ENCODE results near the gene PTTG1IP. TPM values are rescaled to one million over a fixed set of nuclear protein-coding genes. Genes with fewer than 3 reads are reported as not detected.
"Not testable (repeated sequence)": the region's sequence is repeated elsewhere in the genome, so short reads cannot be mapped to it uniquely, and the experiment has no call there.

Gene PTTG1IP
- total RNA-seq, 1 donor from 2014 or later: 172 TPM

DNA sequence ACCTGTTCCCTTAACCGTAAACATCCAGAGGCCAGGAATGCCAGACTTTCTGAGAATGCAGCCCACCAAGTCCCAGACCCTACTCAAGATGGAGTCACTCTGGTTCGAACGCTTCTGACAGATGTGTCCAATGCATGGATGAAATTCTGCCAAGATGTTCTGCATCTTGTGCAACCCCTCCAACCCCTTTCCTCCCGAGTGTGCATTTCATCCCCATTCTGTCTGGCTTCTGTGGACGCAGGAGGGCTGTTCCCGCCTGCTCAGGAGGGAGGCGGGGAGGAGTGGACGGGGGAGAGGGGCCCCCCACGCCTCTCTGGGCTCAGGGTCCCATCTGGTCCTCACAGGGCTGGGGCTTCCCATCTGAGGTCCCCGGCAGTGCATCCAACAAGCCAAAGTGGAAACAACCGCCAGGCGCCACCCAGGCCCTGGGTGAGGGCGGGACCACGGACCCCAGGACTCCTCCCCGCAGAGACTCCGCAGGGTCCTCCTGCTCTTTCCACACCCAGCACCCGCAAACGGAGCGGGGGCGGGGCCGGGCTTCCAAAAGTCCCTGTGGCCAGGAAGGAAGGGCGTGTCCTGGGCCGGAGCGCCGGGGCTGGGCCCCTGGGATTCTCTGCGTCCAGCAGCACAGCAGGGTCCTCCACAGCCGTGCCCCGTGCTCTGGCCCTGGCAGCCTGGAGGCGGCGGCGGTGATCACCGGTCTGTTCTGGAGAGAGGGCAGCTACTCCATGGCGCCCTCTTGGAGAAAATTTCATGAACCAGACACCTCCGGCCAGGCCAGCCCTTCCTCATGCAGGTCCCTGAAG lies 27.9 kb downstream of the PTTG1IP start:
- DNase-seq: peak; percentile 59

DNA sequence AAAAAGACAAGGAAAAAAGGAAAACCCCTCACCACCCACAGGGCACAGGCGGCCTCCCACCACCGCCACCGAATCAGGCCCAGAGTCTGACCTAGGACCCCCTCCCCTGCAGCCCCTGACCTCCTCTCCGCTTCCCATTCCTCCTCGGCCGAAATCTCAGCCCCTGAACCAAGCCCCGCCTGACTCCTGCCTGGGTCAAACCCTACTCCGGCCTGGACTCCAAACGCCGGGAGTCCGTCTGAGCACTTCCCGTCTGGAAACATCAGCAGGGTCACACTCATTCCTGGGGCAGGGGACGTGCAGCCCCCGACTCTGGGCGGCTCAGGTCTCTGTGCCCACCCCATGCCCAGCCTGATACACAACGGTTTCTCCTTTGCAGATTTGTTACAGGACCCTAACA lies 29.2 kb downstream of the PTTG1IP start:
- DNase-seq: no peak

DNA sequence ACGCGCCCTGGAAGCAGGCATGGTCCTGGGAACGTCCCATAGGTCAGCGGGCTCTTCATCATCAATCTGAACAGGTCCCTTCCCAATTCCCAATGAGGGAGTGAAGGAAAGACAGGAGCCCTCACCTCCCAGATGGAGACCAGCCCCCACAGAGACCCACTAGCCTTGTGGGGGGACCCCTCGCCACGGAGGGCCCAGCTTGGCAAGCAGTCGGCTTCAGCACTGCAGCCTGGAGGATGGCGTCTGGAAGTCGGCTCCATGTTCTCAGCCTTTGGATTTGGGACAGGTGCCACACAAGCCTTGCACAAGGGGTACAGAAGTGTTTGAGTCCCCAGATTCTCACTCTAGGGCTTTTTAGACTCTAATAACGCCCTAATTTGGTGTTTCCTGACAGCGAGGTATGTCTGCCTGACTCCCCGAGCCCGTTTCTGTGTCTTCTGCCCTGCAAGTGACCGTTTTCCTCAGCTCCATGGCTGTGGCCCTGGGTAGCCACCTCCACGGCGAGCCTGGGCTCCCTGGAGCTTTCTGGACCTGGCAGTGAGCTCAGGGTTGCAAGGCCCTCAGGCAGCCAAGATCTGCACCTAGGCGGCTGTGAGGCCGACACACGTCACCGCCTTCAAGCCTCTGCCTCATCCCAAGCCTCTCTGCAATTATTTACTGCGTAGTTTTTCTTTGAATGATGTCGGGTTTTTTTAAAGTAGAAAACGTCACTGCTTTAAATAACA lies 30.6 kb downstream of the PTTG1IP start:
- DNase-seq: no peak

DNA sequence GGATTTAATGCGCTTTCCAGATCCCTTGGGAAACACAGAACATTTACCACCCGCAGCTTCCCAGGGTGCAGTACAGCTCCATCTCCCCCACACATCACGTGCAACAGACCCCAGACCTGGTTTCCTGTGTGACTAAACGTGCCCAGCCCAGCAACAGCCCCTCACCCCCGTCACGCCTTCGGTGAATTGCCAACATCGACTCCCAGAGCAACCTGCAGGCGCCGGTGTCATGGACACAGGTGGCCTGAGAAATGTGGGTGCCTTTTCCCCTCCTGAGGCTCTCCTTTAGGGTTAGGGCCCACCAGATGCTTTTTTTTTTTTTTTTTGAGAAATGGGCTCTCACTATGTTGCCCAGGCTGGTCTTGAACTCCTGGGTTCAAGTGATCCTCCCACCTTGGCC lies 31.4 kb downstream of the PTTG1IP start:
- DNase-seq: no peak

DNA sequence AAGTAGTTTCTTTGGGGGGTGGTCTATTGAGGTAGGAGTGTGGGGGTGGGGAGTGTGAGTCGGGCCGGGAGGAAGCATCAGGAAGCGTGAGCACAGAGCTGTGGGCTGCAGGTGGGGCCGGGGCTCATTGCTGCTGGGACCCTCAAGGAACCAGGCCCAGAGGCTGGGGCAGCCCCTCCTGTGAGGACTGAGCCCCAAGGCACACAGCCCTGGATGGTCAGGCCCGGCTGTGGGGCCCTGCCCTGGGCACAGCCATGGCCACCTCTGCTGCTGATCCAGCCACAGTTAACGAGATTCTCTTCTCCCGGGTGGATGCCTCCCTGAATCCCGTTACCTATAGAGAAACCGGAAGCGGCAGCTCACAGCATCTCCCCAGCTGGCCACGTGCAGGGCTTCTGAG lies 32.7 kb downstream of the PTTG1IP start:
- no peak for DNase-seq

DNA sequence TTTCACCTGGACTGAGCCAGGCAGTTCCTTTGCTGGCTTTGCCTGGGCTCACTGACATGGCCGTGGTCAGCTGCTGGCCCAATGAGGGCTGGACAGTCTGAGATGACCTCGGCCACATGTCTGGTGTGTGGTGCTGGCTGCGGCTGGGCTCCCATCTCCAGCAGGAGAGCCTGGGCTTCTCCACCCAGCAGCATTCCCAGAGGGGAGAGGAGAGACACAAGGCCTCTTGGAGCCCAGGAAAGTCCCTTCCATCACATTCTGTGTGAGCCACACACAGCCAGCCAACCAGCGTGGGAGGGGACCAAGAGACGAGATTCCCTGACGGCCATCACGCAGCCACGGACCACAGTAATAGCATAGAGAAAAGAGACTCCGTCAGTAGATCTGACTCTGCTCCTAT lies 34.5 kb downstream of the PTTG1IP start:
- DNase-seq: no peak

DNA sequence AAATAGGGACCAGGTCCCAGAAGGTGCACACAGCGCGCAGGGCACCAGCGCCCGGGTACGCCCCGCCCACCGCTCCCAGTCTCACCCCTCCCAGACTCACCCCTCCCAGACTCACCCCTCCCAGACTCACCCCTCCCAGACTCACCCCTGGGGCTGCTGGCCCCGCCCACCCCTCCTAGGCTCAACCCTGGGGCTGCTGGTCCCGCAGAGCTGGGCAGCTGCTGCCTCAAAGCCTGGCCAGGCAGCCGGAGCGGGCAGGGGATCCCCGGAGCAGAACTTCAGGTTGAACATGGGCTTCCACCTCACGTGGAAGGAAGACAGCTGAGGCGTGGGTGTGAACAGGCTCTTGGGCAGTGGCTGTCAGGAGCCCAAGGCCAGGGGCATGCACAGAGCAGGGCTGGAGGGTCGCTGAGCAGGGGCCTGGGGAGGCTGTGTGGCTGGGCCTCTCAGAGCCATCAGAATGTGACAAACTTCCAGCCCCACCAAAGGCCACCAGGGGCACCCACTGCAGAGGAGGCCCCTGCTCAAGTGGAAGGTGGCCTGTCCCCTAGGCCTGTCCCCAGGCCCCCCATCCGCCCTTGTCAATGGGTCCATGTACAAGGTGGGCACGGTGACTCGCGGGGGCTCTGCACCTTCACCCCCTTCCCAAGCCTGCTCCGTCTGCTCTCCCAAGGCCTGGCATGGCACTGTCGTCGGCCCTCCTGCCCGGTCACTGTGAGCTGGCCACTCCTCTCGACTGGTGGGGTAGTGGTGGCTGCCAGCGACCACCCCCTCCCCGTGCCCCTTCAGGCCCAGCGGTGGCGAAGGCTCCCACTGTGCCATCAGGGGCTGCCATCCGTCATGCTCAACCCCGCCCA lies 35.2 kb downstream of the PTTG1IP start:
- DNase-seq: peak; percentile 59

DNA sequence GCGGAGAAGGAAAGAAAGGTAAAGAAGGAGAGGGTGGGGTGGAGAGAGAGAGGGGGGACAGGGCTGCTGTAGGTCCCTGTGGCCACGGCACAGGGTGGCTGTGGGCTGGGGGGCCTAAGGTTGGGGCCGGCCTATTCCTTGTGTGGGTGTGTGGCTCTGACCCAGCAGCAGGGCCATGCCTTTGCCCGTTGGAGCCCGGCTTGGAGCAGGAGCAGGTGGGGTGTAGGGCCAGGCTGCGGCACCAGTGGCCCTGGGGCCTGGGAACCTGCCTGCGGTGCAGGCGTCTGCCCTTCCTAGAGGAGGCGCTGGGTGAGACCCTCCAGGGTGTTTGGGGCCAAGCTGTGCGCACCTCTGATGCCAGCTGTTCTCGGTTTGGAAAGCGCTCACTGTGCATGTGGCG lies 36.0 kb downstream of the PTTG1IP start:
- no peak for DNase-seq

DNA sequence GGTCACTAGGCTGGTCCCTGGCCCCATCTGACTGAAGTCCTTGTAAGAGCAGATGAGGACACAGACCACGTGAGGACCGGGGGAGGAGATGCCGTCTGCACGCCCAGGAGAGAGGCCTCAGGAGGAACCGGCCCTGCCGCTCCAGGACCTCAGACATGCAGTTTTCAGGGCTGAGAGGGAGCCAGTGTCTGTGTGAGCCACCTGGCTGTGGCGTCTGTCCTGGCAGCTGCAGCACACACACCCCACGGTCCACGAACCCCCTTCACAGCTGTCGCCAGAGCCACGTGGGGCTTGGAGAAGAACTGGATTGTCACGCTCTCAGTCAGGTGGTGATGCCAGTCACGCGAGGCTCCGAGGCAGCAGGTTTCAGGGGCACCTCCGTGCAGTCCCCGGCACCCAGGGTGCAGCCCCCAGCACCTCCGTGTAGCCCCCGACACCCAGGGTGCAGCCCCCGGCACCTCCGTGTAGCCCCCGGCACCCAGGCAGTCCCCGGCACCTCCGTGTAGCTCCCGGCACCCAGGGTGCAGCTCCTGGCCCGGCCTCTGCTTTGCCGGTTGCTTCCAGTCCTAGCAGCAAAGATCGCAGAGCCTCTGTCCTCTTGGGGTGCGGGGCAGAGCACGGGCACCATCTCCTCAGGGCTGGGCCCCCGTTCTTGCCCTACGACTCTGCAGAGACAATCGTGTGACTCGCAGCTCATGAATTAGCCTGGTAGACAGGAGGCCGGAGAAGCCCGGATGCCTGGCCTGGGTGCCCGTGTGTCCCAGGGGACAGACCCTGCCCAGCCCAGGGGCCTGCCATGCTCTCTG lies 36.6 kb downstream of the PTTG1IP start:
- peak; percentile 79 for DNase-seq

DNA sequence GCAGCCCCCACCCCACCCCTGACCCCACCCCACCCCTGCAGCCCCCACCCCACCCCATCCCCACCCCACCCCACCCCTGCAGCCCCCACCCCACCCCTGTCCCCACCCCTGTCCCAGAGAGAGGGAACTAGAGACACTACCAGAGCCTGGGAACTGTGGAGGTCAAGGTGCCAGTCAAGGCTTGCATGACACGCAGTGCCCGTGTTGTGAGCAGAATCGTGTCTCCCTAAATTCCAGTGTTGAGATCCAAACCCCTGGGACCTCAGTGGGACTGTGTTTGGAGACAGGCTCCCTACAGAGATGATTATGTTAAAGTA lies 37.2 kb downstream of the PTTG1IP start:
- no peak for DNase-seq

DNA sequence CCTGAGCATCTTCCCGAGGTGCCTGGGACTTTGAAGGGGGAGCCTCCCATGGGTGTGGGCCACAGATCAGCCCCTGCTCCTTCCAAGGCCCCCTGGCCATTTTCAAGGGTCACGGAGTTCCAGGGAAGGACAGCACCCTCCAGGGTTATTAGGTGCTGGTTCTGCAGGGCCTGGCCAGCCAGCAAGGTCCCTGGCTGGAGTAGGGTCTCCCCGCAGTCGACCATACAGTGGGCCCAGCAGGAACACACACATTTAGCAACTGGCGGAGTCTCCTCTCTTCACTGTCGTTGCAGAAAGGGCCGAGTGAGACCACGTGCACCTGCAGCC lies 37.9 kb downstream of the PTTG1IP start:
- no peak for DNase-seq

DNA sequence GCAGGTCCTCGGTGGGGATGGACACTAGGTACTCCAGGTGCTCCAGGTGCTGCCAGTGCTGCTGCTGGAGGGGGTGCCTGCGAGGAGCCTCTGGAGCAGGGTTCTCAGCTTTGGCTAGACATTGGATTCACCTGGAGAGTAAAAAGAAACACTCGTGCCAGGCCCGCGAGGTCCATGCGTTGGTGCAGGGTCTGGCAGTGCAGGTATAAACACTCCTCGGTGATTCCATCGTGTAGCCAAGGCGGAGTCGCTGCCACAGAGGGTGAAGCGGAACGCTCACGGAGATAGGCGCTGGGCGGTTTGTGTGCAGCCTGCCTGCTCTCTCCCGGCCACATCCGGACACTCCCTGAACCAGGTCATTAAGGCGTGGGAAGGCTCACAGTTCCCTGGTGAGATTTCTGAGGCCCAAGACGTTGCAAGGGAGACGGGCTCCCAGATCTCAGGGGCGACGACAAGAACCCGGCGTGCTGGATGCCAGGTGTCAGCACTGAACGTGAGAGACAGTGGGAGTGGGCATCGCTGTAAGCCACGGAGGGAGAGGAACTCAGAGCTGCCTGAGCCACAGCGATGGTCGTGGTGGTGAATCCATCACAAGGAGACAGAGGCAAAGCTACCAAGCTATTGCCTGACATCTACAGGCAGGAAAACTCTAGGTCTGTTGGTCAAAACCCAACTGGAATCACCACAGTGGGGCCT lies 38.4 kb downstream of the PTTG1IP start:
- no peak for DNase-seq

DNA sequence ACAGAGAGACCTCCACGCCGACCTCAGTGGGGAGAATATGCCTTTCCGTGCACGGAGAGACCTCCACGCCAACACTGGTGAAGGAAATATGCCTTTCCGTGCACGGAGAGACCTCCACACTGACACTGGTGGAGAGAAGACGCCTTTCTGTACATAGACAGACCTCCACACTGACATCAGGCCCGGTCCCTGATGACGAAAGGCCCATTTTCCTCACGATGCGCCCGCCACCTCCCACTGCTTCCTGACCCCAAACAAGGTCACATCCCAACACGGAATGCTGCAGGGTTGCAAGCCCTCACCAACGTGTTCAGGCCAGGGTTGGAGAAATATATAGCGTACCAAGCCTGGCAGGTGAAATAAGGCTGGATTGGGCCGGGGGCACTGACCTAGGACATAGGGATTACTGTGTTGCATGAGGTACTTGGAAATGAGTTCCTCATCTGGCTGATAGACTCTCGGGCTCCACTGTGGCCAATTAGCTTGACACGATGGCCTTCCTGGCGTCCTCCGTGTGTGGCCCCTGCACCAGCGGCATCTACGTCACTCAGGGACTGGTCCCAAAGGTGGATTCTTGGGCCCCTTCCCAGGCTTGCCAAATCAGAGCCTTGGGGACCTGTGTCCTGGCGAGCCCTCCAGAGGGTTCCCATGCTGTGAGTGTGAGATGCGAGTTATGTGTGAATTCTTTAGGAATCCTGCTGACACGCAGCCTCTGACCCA lies 39.1 kb downstream of the PTTG1IP start:
- no peak for DNase-seq

DNA sequence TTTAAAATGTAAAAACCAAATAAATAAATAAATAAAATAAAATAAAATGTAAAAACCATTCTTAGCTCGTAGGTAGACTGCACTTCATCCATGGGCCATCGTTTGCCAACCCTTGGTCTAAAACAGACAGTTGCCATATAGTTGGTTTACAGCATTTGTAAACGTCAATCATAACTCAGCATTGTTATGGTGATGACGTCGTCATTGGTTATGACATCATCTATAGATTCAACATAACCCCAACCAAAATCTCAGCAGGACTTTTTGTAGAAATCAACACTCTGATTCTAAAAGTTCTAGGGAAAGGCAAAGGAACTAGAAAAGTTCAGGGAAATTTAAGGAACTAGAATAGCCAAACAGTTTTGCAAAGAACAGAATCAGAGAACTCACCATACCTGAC lies 39.8 kb downstream of the PTTG1IP start:
- DNase-seq: no peak

DNA sequence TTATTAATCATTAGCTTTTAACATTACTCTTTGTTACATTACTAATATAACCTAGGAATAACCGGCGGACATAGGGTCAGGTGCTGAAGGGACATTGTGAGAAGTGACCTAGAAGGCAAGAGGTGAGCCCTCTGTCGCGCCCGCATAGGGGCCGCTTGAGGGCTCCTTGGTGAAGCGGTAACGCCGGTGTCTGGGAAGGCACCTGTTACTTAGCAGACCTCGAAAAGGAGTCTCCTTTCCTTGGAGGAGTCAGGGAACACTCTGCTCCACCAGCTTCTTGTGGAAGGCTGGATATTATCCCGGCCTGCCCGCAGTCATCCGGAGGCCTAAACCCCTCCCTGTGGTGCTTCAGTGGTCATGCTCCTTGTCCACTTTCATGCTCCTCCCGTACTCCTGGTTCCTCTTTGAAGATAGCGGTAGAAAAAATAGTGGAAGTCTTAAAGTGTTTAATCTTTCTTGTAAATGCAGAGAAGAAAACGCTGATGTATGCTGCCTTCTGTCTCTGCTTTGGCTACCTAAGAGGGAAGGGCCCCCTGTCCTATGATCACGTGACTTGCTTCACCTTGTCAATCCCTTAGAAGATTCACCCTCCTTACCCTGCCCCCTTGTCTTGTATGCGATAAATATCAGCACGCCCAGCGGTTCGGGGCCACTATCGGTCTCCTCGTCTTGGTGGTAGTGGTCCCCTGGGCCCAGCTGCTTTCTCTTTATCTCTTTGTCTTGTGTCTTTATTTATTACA lies 40.8 kb downstream of the PTTG1IP start:
- DNase-seq: not testable (repeated sequence)

DNA sequence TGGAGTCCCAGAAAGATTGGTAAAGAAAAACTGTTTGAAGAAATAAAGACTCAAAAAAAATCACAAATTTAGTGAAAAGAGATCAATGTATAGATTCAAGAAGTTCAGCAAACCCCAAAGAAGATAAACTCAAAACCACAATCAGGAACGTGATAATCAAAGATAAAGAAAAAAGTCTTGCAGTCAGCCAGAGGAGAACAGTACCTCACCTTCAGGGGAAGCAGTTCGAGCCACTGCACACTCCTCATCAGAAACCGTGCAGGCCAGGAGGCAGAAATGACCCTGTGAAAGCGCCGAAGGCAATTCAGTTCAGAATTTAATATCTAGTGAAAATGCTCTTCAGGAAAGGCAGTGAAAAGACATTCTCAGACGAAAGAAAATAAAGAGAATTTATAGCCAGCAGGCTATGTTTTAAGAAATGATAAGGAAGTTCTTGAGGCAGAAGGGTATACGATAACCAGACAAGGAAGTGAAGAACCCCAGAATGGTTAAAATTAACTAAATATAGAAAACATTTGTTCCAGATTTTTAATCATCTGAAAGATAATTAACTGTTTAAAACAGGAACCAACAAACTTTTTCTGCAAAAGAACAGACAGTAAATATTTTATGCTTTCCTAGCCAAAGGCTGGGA lies 42.1 kb downstream of the PTTG1IP start:
- DNase-seq: no peak

DNA sequence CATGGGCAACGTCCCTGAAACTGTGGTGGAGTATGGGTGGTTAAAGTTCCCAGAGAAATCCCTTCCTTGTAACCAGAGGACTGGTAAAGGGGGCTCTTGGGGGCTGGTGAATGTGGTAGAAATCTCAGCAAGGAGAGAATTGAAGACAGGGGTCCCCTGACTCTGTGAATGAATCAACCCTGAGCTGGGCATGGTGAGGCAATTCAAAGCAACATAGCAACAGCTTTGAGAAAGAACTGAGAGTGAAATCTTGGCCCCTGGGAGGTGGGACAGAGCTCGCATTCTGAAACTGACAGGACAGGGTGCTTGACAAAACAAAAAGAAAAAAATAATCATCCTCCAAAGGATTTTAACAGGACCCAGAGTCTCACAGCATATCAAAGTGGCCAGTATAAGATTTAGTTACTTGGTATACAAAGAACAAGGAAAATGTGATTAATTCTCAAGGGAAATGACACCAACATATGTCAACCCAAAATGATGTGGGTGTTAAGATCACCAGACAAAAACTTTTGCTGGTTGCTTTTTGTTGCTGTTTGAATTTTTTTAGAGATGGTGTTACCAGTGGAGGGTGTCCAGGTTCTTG lies 43.9 kb downstream of the PTTG1IP start:
- no peak for DNase-seq

DNA sequence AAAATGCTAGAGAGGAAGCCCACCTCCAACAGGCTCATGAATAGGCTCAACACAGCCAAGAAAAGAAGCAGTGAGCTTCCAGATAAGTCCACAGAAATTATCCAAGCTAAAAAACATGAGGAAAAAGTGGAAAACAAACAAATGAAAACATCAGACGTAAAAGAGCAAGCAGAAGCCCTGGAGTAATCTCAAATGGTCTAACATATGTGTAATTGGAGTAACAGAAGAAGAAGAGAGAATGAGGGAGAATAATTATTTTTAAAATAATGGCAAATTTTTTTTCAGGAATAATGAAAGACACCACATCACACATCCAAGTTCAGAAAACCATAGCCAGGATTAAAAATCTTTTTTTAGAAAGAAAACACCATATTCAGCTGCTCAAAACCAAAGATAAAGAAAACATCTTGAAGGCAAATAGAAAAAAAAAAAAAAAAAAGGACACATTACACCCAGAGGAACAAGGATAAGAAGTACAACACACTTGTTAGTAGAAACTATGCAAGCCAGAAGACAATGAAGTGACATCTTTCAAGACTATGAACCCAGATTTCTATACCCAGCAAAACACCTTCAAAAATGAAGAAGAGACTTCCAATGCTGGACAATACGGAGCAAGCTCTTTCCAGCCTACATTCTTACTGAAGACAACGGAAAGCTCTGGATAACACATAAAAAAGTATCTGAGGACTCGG lies 45.0 kb downstream of the PTTG1IP start:
- no peak for DNase-seq

DNA sequence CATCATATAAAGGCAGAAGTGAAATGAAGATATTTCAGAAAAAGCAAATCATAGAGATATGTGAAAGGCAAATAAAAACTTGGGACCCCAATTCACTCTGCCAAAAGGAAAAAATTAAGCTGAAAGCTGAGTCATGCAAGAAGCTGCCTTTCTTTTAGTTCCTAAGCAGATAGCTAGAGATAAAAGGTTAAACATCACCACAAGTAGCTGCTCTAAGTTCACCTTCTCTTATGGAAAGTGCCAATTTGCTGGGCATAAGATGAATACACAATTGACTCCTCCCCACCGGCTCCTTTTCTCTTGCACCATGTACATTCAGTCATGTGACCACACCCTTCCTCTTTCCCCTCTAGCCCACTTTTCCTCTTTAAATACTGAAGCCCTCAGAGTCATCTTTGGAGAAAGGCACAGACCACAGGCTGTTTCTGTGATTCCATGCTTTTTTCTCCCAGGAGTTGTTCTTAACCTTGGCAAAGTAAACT lies 50.3 kb downstream of the PTTG1IP start:
- no peak for DNase-seq

Data from tongue (tissue), 2 donors.